Activated CD4-positive, CD25-positive, alpha-beta regulatory T cell treated with anti-CD3 and anti-CD28 coated beads, Interleukin-2, amount 50 U/mL, for 72 hours (primary cell): ENCODE measurements around the gene CORIN.
A peak's percentile ranks its signal among the peaks of the same experiment; 100 is the strongest.

Experiments
- DNase-seq: peaks from one replicate; pipeline ENCODE4 v3.0.0; 2021

The CORIN gene, protein sequence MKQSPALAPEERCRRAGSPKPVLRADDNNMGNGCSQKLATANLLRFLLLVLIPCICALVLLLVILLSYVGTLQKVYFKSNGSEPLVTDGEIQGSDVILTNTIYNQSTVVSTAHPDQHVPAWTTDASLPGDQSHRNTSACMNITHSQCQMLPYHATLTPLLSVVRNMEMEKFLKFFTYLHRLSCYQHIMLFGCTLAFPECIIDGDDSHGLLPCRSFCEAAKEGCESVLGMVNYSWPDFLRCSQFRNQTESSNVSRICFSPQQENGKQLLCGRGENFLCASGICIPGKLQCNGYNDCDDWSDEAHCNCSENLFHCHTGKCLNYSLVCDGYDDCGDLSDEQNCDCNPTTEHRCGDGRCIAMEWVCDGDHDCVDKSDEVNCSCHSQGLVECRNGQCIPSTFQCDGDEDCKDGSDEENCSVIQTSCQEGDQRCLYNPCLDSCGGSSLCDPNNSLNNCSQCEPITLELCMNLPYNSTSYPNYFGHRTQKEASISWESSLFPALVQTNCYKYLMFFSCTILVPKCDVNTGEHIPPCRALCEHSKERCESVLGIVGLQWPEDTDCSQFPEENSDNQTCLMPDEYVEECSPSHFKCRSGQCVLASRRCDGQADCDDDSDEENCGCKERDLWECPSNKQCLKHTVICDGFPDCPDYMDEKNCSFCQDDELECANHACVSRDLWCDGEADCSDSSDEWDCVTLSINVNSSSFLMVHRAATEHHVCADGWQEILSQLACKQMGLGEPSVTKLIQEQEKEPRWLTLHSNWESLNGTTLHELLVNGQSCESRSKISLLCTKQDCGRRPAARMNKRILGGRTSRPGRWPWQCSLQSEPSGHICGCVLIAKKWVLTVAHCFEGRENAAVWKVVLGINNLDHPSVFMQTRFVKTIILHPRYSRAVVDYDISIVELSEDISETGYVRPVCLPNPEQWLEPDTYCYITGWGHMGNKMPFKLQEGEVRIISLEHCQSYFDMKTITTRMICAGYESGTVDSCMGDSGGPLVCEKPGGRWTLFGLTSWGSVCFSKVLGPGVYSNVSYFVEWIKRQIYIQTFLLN

GRCh38 chr4:47837908-47838294 lies at the start of gene CORIN:
TSS of gene CORIN (minus strand) at chr4:47838067. CDS start at chr4:47837949, 118 bp downstream.
- no peak for DNase-seq

DNA sequence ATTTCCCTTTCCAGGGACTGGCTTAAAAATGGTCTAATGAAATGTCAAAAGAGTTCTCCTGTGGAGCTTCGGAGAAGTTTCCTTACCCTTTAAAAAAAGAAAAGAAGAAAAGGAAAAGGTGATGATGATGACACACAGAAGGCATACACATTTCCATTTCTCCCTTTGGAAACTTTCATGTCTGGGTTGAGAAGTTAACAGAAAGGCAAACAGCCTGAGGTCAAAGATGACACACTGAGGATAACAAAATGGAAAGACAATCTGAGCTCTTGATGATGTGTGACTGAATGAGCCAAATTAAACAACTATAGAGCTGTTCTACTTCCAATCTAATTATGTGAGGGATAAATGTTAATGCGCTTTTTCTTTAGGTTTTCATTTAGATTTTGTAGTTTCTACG lies 44.4 kb upstream of the CORIN start:
- no peak for DNase-seq

DNA sequence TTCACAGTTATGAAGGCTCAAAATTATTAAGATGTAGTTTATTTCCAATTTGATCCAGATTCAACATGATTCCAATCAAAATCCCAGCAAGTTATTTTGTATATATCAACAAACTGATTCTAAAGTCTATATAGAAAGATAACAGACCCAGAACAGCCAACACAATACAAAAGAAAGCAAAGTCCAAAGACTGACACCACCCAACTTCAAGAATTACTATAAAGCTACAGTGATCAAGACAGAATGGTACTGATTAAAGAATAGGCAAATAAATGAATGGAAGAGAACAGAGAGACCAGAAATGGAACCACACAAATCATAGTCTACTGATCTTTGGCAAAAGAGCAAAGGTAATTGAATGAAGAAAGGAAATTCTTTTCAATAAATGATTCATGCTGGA lies 41.6 kb upstream of the CORIN start:
- no peak for DNase-seq

- no peak for DNase-seq
Measured at GRCh38 chr4:47876784-47877546, 39.1 kb upstream of the CORIN start.

DNA sequence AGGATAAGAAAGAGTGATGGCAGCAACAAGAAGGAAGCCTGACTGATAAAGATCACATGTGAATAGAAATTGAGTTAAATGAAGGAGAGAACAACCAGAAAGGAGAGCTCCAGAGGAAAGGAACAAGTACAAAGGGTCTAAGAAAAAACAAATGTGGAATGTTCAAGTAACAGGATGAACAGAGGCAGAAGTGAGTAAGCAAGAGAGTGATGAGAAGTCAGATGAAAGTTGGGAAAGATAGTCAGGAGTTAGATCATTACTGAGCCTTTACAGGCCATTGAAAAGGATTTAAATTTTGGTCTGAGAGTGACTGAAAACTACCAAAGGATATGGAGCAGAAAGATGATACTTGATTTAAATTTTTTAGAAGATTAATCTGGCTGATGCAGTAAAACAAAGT lies 38.4 kb upstream of the CORIN start:
- no peak for DNase-seq

DNA sequence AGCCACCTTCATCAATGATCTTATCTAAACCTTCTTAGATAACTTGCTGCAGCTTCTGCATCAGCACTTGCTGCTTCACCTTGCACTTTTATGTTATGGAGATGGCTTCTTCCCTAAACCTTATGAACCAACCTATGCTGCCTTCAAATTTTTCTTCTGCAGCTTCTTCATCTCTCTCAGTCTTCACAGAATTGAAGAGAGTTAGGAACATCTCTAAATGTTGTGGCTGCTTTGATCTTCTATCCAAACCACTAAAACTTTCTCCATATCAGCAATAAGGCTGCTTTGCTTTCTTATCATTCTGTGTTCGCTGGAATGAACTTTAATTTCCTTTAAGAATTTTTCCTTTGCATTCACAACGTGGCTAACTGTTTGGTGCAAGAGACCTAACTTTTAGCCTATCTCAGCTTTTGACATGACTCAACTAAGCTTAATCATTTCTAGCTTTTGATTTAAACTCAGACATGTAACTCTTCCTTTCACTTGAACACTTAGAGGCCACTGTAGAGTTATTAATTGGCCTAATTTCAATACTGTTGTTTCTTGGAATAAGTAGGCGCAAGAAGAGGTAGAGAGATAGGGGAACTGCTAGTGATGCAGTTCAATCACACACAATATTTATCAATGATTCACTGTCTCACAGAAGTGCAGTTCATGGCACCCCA lies 36.1 kb upstream of the CORIN start:
- DNase-seq = no peak

GRCh38 chr4:47863486-47863885 lies 25.6 kb upstream of the CORIN start:
- DNase-seq = no peak

DNA sequence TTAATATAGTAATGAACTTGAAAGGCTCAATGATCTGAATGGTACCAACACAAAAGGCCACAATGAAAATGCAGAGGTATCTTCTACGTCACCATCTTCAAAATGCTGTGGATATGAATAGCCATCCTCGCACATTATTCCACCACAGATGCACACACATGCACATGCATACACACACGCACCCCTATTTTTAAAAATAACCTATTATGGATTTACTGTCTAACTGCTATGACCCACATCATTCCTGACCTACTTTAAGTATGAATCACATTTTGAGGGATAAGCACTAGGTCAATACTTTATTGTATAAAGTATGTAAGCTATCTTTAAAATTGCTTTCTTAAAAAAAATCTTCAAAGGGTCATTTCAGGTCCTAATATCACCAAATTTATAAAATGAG lies 24.4 kb upstream of the CORIN start:
- DNase-seq = no peak

DNA sequence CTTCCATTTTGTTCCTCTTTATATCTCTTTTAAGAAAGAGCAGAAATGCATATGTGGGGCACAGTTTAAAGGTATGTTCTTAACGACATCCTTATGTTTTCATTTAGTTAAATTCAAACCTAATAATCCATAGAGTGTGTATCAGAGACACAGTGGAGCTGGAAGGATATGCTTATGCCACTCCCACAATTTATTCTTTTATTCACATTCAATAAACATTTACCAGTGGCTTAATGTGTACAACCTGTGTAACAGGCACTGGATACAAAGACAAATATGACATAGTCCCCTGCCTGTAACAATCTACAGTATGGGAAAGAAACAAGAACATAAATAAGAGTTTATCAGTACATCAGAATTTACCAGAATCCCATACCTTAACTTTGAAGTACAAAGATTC lies 22.4 kb upstream of the CORIN start:
- no peak for DNase-seq

- DNase-seq = no peak
Measured at GRCh38 chr4:47858006-47858405, 20.1 kb upstream of the CORIN start.

DNA sequence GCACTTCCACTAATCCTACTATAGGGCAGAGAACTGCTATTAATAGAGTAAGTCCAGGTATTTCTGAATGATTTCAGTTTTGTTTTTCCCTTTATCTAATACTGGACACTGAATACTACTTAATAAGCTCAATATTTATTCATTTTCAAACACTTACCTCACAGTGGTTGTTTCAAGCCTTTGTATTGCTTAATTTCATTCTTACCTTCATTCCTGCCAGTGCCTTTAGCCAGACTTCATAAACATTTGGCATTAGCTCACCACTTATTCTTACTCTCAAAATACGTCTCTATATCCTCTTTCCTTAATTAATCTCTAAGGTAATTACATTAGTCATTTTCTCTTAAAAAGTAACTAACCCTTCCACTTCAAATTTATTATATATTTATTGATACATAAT lies 18.8 kb upstream of the CORIN start:
- DNase-seq = no peak

DNA sequence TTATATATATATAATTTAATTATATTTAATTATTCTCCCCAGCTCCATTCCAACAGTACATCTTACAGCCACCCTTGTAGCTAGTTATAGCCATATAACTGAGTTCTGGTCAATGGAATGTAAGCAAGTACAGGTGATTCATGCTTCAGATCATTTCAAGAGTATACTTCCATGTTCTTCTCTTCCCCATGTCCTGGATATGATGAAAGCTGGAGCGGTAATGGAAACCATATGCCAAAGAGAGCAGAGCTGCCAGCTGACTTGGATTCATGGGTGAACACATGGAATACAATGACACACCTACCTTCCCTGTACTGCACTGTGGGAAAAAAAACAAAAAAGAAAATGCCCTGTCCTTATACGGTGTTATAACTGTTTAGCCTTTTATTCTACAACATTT lies 17.5 kb upstream of the CORIN start:
- DNase-seq = no peak

GRCh38 chr4:47852136-47852535 lies 14.3 kb upstream of the CORIN start:
- no peak for DNase-seq

DNA sequence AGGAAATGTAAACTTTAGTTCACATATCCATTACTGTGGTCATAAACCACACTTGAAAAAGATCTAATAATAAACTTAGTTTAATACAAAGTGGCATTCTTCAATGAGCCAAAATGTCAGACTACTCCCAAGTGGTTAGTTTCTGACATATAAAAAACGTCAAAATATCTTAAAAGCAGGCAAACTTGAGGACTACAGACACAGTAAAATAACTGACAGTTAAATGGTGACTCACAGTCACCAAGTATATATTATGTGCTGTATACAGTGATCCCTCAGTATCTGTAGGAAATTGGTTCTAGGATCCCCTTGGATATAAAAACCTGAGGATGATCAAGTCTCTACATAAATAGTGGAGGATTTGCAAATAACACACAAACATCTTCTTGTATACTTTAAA lies 11.6 kb upstream of the CORIN start:
- DNase-seq = no peak

DNA sequence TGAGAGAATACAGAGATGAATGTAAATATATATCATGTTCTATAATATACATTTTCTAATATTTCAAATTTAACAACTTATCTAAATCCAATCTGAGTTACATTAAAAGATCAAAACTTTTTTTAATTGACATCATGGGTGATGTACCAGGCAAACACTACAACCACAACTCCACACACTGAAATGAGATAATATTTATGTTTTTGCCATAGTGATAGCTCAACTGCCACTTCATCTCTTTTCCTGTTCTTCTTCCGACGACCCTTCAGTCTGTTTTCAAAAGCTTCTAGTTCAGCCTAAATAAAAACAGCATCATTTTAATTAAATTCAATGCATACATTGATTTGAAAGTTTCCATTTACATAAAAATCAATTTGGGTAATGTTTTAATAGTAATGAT lies 10.2 kb upstream of the CORIN start:
- no peak for DNase-seq

- DNase-seq = no peak
Measured at GRCh38 chr4:47842985-47843384, 5.1 kb upstream of the CORIN start.

DNA sequence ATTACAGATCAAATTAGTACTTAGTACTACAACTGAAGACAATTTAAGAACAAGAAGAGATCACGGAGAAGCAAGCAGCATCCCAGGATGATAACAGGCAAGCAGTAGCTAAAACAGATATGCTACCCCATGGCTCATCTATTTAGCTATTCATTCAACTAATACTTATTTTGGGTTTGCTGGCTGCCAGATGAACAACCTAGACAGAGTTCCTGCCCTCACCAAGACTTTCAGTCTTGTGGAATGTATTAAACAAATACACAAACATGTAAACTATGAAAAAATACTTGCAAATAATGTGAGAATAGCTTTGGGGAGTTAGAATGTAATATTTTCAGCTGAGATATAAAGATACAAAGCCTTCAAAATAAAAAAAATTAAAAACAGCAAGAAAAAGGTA lies 2.4 kb upstream of the CORIN start:
- no peak for DNase-seq

- no peak for DNase-seq
Measured at GRCh38 chr4:47839259-47839658, 1.4 kb upstream of the CORIN start.

DNA sequence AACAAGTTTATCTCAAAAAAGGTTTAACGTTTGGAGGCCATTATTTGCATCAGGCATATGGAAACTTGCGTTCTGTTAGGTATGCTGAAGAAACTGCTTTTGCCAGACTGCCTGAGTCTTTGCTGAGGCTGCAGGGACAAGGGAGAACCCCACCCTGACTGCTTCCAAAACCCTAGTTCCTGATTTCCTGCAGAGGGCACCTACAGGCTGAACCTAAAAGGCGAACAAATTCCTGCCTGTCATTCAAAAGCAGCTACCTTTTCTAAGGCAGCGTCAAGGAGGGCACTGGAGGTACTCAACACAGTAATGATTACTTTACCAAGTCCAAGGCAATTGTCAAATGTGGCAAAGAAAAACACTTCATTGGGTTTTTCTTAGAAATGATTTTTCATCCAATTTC lies 578 bp upstream of the CORIN start:
- DNase-seq = no peak

DNA sequence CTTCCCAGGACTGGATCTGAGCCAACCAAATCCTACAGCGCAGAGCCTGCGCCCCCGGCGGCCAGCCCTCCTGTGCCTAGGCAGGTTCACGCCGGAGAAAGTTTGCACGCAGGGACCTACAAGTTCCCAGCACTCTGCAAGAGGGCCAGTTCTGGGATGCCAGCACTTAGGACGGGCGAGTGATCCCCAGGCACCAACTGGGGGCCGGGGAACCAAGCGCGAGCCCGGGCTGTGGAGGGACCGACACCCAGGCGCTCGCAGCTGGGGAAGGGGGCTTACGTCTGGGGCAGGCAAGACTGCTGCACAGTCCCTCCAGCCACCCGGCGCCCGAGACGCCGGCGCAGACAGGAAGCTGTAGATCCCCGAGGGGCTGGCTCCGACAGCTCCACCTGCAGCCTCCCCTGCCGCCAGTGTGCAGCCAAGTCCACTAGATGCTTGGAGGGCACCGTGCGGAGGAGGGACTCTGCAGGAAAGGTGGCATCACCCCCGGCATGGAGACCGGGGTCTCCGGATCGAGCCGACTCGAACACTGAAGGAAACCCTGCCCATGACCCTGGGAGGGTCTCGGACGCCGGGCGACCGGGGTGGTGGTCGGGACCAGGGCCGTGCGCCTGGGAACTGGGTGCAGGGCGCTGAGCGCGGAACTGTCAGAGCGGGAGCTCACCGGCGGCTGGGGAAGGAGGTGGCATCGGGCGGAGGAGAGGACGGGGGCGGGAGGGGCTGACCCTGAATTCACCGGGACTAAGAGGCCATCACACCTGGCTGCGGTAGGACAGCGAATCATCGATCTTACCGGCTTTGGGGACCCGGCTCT lies 566 bp downstream of the CORIN start:
- DNase-seq = peak; percentile 39

- DNase-seq = peak; percentile 44
Measured at GRCh38 chr4:47836641-47837093, 1.2 kb downstream of the CORIN start.

DNA sequence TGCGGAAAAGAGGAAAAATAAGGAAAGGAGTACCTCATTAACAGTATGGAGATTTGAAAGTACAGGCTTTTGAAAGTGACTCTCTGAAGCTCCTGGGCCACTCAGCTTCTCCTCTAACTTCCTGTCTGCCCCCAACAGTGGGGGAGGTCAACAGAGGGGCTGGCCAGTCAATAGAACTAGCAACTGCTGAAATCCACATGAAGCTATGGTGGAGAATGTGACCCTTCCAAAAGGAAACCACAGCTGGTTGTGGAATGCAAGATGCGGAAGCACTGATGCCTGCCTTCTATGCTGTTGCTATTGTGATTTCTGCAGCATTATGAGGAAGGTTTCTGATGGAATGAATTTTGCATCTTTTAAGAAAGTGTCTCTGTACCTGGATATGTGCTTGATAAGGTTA lies 2.4 kb downstream of the CORIN start:
- DNase-seq = no peak
